Measurements from ENCODE around the gene UBL7.

Gene UBL7

GRCh38 chr15:74431116-74431515 is 29.8 kb downstream of the UBL7 start:
- 95 to 96% methylated on average over 1 of the region's 1 CpG for WGBS, 2 experiments
- Histone ChIP-seq H3K4me3 (ENCODE audit: insufficient read depth, low read depth, low read length) (no peak overlapping the region), H3K9me3 (ENCODE audit: control insufficient read depth, low read length) (no peaks in the 10 kb centered on the region), H3K4me1 (ENCODE audit: control insufficient read depth, insufficient read depth, low read length) (peaks cover 31% of the 10 kb centered on the region), H3K36me3 (ENCODE audit: control insufficient read depth, insufficient read depth, low read length) (no peaks in the 10 kb centered on the region), H3K27me3 (ENCODE audit: control insufficient read depth, insufficient read depth, low read length, poor library complexity, severe bottlenecking) (peaks cover 15% of the 10 kb centered on the region), H3K27ac (ENCODE audit: insufficient read depth, low read depth, low read length, poor library complexity, severe bottlenecking) (no peak overlapping the region)

GRCh38 chr15:74430510-74430951 is 30.4 kb downstream of the UBL7 start:
- Histone ChIP-seq H3K4me3 (ENCODE audit: insufficient read depth, low read depth, low read length) (no peak overlapping the region), H3K27ac (ENCODE audit: insufficient read depth, low read depth, low read length, poor library complexity, severe bottlenecking) (no peak overlapping the region), H3K4me1 (ENCODE audit: control insufficient read depth, insufficient read depth, low read length) (peaks cover 31% of the 10 kb centered on the region), H3K27me3 (ENCODE audit: control insufficient read depth, insufficient read depth, low read length, poor library complexity, severe bottlenecking) (peaks cover 15% of the 10 kb centered on the region), H3K36me3 (ENCODE audit: control insufficient read depth, insufficient read depth, low read length) (no peaks in the 10 kb centered on the region), H3K9me3 (ENCODE audit: control insufficient read depth, low read length) (no peaks in the 10 kb centered on the region)
- 76 to 89% methylated on average over 6 of the region's 6 CpGs for WGBS, 2 experiments

- Histone ChIP-seq H3K9me3 (ENCODE audit: control insufficient read depth, low read length) (no peaks in the 10 kb centered on the region), H3K4me1 (ENCODE audit: control insufficient read depth, insufficient read depth, low read length) (peaks cover 29% of the 10 kb centered on the region), H3K4me3 (ENCODE audit: insufficient read depth, low read depth, low read length) (no peak overlapping the region), H3K36me3 (ENCODE audit: control insufficient read depth, insufficient read depth, low read length) (no peaks in the 10 kb centered on the region), H3K27me3 (ENCODE audit: control insufficient read depth, insufficient read depth, low read length, poor library complexity, severe bottlenecking) (peaks cover 15% of the 10 kb centered on the region), H3K27ac (ENCODE audit: insufficient read depth, low read depth, low read length, poor library complexity, severe bottlenecking) (no peak overlapping the region)
- 95 to 97% methylated on average over 6 of the region's 6 CpGs for WGBS, 2 experiments
These were observed 31.1 kb downstream of the UBL7 start for GRCh38 chr15:74429781-74430400.

GRCh38 chr15:74428970-74429780 is 31.8 kb downstream of the UBL7 start:
- no peak overlapping the region for H3K4me3 ChIP-seq (ENCODE audit: insufficient read depth, low read depth, low read length)
- peaks cover 22% of the 10 kb centered on the region for H3K4me1 ChIP-seq (ENCODE audit: control insufficient read depth, insufficient read depth, low read length)
- peaks cover 15% of the 10 kb centered on the region for H3K27me3 ChIP-seq (ENCODE audit: control insufficient read depth, insufficient read depth, low read length, poor library complexity, severe bottlenecking)
- no peaks in the 10 kb centered on the region for H3K9me3 ChIP-seq (ENCODE audit: control insufficient read depth, low read length)
- H3K27ac ChIP-seq (ENCODE audit: insufficient read depth, low read depth, low read length, poor library complexity, severe bottlenecking), result no peak overlapping the region
- WGBS, 2 experiments, result 92 to 93% methylated on average over 14 of the region's 14 CpGs
- H3K36me3 ChIP-seq (ENCODE audit: control insufficient read depth, insufficient read depth, low read length), result no peaks in the 10 kb centered on the region

GRCh38 chr15:74428442-74428787 is 32.5 kb downstream of the UBL7 start:
- Histone ChIP-seq H3K27me3 (ENCODE audit: control insufficient read depth, insufficient read depth, low read length, poor library complexity, severe bottlenecking) (peaks cover 15% of the 10 kb centered on the region), H3K27ac (ENCODE audit: insufficient read depth, low read depth, low read length, poor library complexity, severe bottlenecking) (no peak overlapping the region), H3K4me1 (ENCODE audit: control insufficient read depth, insufficient read depth, low read length) (peaks cover 25% of the 10 kb centered on the region), H3K36me3 (ENCODE audit: control insufficient read depth, insufficient read depth, low read length) (no peaks in the 10 kb centered on the region), H3K4me3 (ENCODE audit: insufficient read depth, low read depth, low read length) (no peak overlapping the region), H3K9me3 (ENCODE audit: control insufficient read depth, low read length) (no peaks in the 10 kb centered on the region)
- WGBS, 2 experiments, result 94 to 96% methylated on average over 5 of the region's 5 CpGs

GRCh38 chr15:74427607-74428441 is 33.1 kb downstream of the UBL7 start:
- no peaks in the 10 kb centered on the region for H3K36me3 ChIP-seq (ENCODE audit: control insufficient read depth, insufficient read depth, low read length)
- H3K4me3 ChIP-seq (ENCODE audit: insufficient read depth, low read depth, low read length), result no peak overlapping the region
- peaks cover 31% of the 10 kb centered on the region for H3K4me1 ChIP-seq (ENCODE audit: control insufficient read depth, insufficient read depth, low read length)
- peaks cover 13% of the 10 kb centered on the region for H3K27me3 ChIP-seq (ENCODE audit: control insufficient read depth, insufficient read depth, low read length, poor library complexity, severe bottlenecking)
- WGBS, 2 experiments, result 85 to 86% methylated on average over 9 of the region's 9 CpGs
- H3K27ac ChIP-seq (ENCODE audit: insufficient read depth, low read depth, low read length, poor library complexity, severe bottlenecking), result no peak overlapping the region
- H3K9me3 ChIP-seq (ENCODE audit: control insufficient read depth, low read length), result no peaks in the 10 kb centered on the region

- H3K27me3 ChIP-seq (ENCODE audit: control insufficient read depth, insufficient read depth, low read length, poor library complexity, severe bottlenecking), result peaks cover 4% of the 10 kb centered on the region
- H3K27ac ChIP-seq (ENCODE audit: insufficient read depth, low read depth, low read length, poor library complexity, severe bottlenecking), result no peak overlapping the region
- 94 to 96% methylated on average over 10 of the region's 10 CpGs for WGBS, 2 experiments
- H3K4me1 ChIP-seq (ENCODE audit: control insufficient read depth, insufficient read depth, low read length), result peaks cover 38% of the 10 kb centered on the region
- no peaks in the 10 kb centered on the region for H3K36me3 ChIP-seq (ENCODE audit: control insufficient read depth, insufficient read depth, low read length)
- H3K9me3 ChIP-seq (ENCODE audit: control insufficient read depth, low read length), result no peaks in the 10 kb centered on the region
- H3K4me3 ChIP-seq (ENCODE audit: insufficient read depth, low read depth, low read length), result no peak overlapping the region
These were observed 34.3 kb downstream of the UBL7 start for GRCh38 chr15:74426404-74427281.

- Histone ChIP-seq H3K27me3 (ENCODE audit: control insufficient read depth, insufficient read depth, low read length, poor library complexity, severe bottlenecking) (no peaks in the 10 kb centered on the region), H3K4me3 (ENCODE audit: insufficient read depth, low read depth, low read length) (no peak overlapping the region), H3K27ac (ENCODE audit: insufficient read depth, low read depth, low read length, poor library complexity, severe bottlenecking) (no peak overlapping the region), H3K36me3 (ENCODE audit: control insufficient read depth, insufficient read depth, low read length) (no peaks in the 10 kb centered on the region), H3K9me3 (ENCODE audit: control insufficient read depth, low read length) (no peaks in the 10 kb centered on the region), H3K4me1 (ENCODE audit: control insufficient read depth, insufficient read depth, low read length) (peaks cover 43% of the 10 kb centered on the region)
- 84 to 86% methylated on average over 7 of the region's 7 CpGs for WGBS, 2 experiments
These were observed 35.3 kb downstream of the UBL7 start for GRCh38 chr15:74425630-74426029.

- 84 to 88% methylated on average over 6 to 8 of the region's 8 CpGs for WGBS, 2 experiments
- H3K4me1 ChIP-seq (ENCODE audit: control insufficient read depth, insufficient read depth, low read length), result peaks cover 44% of the 10 kb centered on the region
- no peak overlapping the region for H3K27ac ChIP-seq (ENCODE audit: insufficient read depth, low read depth, low read length, poor library complexity, severe bottlenecking)
- no peaks in the 10 kb centered on the region for H3K36me3 ChIP-seq (ENCODE audit: control insufficient read depth, insufficient read depth, low read length)
- no peak overlapping the region for H3K4me3 ChIP-seq (ENCODE audit: insufficient read depth, low read depth, low read length)
- H3K9me3 ChIP-seq (ENCODE audit: control insufficient read depth, low read length), result no peaks in the 10 kb centered on the region
- H3K27me3 ChIP-seq (ENCODE audit: control insufficient read depth, insufficient read depth, low read length, poor library complexity, severe bottlenecking), result no peaks in the 10 kb centered on the region
These were observed 35.9 kb downstream of the UBL7 start for GRCh38 chr15:74424901-74425528.
